Stimulated activated CD4-positive, alpha-beta T cell treated with anti-CD3 and anti-CD28 coated beads, Interleukin-1b, Interleukin-23, amount 100 ng/mL, for 4 hours (primary cell): ENCODE measurements around the gene PRKCH.
"Not testable (repeated sequence)": the region's sequence is repeated elsewhere in the genome, so short reads cannot be mapped to it uniquely, and the experiment has no call there.

Experiments
- DNase-seq, 2 donors: peaks; one replicate each; pipeline ENCODE4 v3.0.0-alpha.2; 2020; ENCODE audit warnings: low read depth in 2 of 2

Gene PRKCH

GRCh38 chr14:61308198-61308597, 13.2 kb upstream of the PRKCH start:
- no peak for DNase-seq

DNA sequence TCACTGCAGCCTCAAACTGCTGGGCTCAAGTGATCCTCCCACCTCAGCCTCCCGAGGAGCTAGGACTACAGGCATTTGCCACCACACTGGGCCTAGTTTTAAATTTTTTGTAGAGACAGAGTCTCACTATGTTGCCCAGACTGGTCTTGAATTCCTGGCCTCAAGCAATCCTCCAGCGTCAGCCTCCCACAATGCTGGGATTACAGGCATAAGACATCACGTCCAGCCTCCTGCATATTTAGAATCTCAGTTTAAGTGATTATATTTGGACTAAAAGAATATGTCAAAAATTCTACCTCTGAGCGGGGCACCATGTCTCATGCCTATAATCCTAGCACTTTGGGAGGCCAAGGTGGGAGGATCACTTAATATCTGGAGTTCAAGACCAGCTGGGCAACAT, 12.7 kb upstream of the PRKCH start:
- not testable (repeated sequence) for DNase-seq

GRCh38 chr14:61315313-61315712, 6.1 kb upstream of the PRKCH start:
- DNase-seq = no peak

- DNase-seq = no peak
These were observed 2.3 kb upstream of the PRKCH start for GRCh38 chr14:61319086-61319485.

- DNase-seq = no peak
These were observed 1.7 kb upstream of the PRKCH start for GRCh38 chr14:61319706-61320105.

DNA sequence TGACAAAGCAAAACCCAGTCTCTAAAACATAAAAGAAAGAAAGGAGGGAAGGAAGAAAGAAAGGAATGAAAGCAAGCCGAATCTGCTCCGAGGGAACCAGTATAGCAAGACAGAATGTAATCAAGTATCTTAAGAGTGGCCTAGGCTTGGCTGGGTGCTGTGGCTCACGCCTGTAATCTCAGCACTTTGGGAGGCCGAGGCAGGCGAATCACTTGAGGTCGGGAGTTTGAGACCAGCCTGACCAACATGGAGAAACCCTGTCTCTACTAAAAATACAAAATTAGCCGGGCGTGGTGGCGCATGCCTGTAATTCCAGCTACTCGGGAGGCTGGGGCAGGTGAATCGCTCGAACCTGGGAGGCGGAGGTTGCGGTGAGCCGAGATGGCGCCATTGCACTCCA, 1.2 kb upstream of the PRKCH start:
- DNase-seq = not testable (repeated sequence)

GRCh38 chr14:61320806-61321384, 484 bp upstream of the PRKCH start:
- DNase-seq = no peak

GRCh38 chr14:61322011-61322798, 826 bp downstream of the PRKCH start:
- no peak for DNase-seq

- no peak for DNase-seq
These were observed 1.5 kb downstream of the PRKCH start for GRCh38 chr14:61322799-61323290.

GRCh38 chr14:61323970-61324369, 2.6 kb downstream of the PRKCH start:
- DNase-seq = no peak

- DNase-seq = no peak
These were observed 3.8 kb downstream of the PRKCH start for GRCh38 chr14:61325166-61325565.

DNA sequence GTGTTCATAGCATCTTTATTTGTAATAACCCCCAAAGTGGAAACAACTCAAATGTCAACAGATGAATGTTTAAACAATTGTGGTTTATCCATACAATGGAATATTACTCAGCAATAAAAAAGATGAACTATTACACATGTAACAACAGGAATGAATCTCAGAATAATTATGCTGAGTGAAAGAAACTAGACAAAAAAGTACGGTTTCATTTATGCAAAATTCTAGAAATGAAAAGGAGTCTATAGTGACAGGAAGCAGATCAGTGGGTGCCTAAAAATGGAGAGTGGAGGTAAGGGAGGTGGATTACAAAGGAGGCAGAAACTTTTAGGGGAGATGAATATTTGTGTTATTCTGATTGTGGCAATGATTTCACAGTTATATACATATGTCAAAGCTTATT, 4.8 kb downstream of the PRKCH start:
- no peak for DNase-seq

DNA sequence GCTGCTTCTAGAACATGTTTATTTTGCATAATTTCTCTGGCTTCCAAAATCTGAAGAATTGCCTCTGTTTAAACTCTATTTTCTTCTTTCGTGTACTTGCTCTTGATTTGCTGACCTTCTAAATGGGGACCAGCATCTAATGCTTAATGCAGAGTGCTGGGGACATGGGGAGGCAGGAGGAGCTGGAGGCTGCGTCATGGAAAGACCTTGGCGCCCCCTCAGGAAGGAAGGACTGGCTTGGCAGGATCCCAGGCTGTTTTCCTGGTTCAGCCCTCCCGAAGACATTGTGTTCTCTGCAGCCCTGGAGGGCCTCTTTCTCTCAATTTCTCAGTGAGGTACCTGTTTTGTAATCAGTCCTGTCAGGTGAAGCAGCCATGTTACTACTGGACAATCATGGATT, 5.5 kb downstream of the PRKCH start:
- no peak for DNase-seq

DNA sequence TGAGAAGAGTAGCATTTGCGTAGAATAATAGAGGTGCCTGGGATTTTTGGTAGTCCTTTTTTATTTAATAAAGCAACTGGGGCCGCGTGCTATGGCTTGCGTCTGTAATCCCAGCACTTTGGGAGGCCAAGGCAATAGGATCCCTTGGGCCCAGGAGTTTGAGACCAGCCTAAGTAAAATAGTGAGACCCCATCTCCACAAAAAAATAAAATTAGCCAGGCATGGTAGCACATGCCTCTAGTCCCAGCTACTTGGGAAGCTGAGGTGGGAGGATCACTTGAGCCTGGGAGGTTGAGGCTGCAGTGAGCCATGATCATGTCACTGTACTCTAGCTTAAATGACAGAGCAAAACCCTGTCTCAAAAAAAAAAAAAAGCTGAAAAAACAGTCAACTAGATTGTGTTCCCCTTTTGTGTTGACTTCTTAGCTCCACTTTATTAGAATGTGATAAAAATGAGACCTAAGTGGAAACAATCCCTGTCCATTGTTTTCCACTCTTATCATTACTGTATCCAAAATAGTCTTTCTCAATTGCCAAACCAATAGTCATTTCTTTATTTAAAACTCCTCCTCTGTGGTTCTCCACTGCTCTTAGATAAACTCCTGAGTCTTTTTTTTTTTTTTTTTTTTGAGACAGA, 7.4 kb downstream of the PRKCH start:
- DNase-seq = no peak

DNA sequence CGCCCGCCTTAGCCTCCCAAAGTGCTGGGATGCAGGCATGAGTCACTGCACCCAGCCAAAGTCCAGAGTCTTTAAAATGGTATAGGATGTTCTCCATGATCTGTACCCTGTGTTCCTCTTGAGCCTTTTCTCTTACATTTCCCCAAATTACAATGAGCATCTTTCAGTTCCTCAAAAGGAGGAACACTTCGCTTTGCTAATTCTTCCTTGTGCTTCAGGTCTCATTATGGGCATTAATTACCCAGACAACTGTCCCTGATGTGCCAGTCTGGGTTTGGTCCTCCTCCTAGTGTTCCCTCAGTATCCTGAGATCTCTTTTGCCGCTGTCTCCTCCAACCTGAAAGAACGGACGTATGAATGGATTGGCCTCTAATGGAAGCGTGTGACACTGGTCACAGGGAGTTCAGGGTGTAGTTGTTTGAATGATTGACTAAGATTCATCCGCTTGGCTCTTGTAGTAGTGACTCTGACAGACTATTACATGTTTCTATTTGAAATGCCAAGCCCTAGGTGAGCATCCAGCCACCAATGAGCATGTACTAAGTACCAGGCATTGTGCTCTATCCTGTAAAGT, 8.2 kb downstream of the PRKCH start:
- no peak for DNase-seq

GRCh38 chr14:61330511-61330910, 9.1 kb downstream of the PRKCH start:
- DNase-seq = no peak

DNA sequence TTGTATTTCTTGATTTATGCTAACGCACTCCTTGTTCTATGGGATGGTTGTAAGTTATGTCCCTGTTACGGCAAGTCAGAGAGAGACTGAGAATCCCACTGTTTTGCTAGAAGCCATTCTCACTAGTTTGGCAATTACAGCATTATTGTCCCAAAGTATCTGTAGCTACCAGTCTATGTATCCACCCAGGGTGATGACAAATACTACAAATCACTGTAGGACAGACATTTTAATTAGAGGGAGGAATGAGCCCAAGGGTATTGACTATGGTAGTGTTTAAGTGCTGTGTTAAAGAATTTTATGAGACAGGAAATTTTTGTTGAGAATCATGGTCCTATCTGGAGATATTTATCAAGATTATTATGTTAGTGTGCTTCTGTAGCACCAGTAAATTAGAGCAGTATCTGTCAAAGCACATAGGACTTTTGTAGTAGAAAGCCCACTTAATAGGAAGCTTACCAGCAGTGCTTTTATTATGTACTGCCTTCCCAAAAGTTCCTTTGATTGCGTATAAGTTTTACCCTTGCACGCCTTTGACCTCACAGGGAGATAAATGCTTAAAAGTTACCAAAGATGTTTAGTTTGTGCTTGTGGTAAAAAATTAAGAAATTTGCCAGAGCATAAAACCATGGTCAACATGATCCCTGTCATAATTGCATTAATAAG, 10.7 kb downstream of the PRKCH start:
- no peak for DNase-seq

- DNase-seq = no peak
These were observed 11.3 kb downstream of the PRKCH start for GRCh38 chr14:61332658-61333029.

- DNase-seq = no peak
These were observed 11.7 kb downstream of the PRKCH start for GRCh38 chr14:61333087-61333486.

- no peak for DNase-seq
These were observed 12.9 kb downstream of the PRKCH start for GRCh38 chr14:61334197-61334701.

GRCh38 chr14:61335049-61335448, 13.7 kb downstream of the PRKCH start:
- DNase-seq = no peak
